Vagina (tissue), 2 donors: ENCODE measurements around the gene PAPPA2. TPM values are rescaled to one million over a fixed set of nuclear protein-coding genes. Genes with fewer than 3 reads are reported as not detected.

Experiments used
- DNase-seq, 2 donors: peaks; one replicate each; pipeline ENCODE4 v3.0.0-alpha.2; 2017; ENCODE audit errors: extremely low spot score in 2 of 2
- H3K27ac ChIP-seq: fragments of 200-600 bp; sonication (generic); one replicate; pipeline ENCODE4 v1.5.1; 2019
- H3K27me3 ChIP-seq: fragments of 200-600 bp; sonication (generic); one replicate; pipeline ENCODE4 v1.5.1; 2019
- H3K36me3 ChIP-seq, 2 donors: fragments of 200-600 bp; sonication (generic); one replicate each; pipeline ENCODE4 v1.5.1; 2017 to 2019
- H3K4me1 ChIP-seq: fragments of 200-600 bp; sonication (generic); one replicate; pipeline ENCODE4 v1.5.1; 2019
- H3K4me3 ChIP-seq, 2 donors: fragments of 200-600 bp; sonication (generic); 1 replicate in 1 of 2; 2 replicates in 1 of 2; pipeline ENCODE4 v1.5.1; 2016 to 2019
- H3K9me3 ChIP-seq: fragments of 200-600 bp; sonication (generic); one replicate; pipeline ENCODE4 v1.5.1; 2019
- CTCF ChIP-seq, 3 experiments: fragments of 450-650 bp in 2 of 3; fragments of 200-600 bp in 1 of 3; sonication (generic) in 1 of 3; IDR thresholded peaks; one replicate each; pipeline ENCODE4 v1.5.1; 2017 to 2019; ENCODE audit warnings: antibody characterized with exemption in 3 of 3, mild to moderate bottlenecking in 2 of 3, moderate library complexity in 2 of 3
- POLR2A ChIP-seq, 2 donors: fragments of 450-650 bp; IDR thresholded peaks; one replicate each; pipeline ENCODE4 v1.6.1; 2017; ENCODE audit warnings: antibody characterized with exemption in 2 of 2, mild to moderate bottlenecking in 2 of 2, moderate library complexity in 2 of 2
- POLR2AphosphoS5 ChIP-seq, 2 donors: sonication (generic); formaldehyde crosslinking; IDR thresholded peaks; one replicate each; pipeline ENCODE4 v1.9.0; 2017; ENCODE audit warnings: antibody characterized with exemption in 2 of 2, mild to moderate bottlenecking in 2 of 2, low read depth in 1 of 2; ENCODE audit not compliant: insufficient read depth in 1 of 2
- intact Hi-C: fragments of 100-400 bp; cut with DNase I; formaldehyde crosslinking; loops from one replicate; pipeline ENCODE4 v1.15.1; 2023
- total RNA-seq: library from RNA; depleted of rRNA; stranded (reverse); fragments of >200 nt; gene quantifications from one replicate; pipeline ENCODE4 v1.2.3, GENCODE V29; 2016

PAPPA2 gene
- total RNA-seq, 1 donor from 2014 or later: 0.25 TPM

- no peak overlapping the region for H3K27ac ChIP-seq
- no peak overlapping the region for H3K4me3 ChIP-seq
- H3K9me3 ChIP-seq: no peaks in the 10 kb centered on the region
- H3K36me3 ChIP-seq: no peaks in the 10 kb centered on the region
- intact Hi-C loops: no loop called here
- DNase-seq: no peak
- H3K4me1 ChIP-seq: no peaks in the 10 kb centered on the region
- TF ChIP-seq POLR2AphosphoS5 (IDR thresholded peaks at IDR 0.05; ENCODE audit: insufficient read depth in 1 of 2, low read depth in 1 of 2): no peak
- no peak for TF ChIP-seq CTCF (IDR thresholded peaks at IDR 0.05)
- TF ChIP-seq POLR2A (IDR thresholded peaks at IDR 0.05): no peak
- no peaks in the 10 kb centered on the region for H3K27me3 ChIP-seq
Measured at GRCh38 chr1:176839216-176839615, 376.2 kb downstream of the PAPPA2 start.

GRCh38 chr1:176841238-176841637, 378.3 kb downstream of the PAPPA2 start:
- intact Hi-C loops: loop anchor here (10.0 kb wide), 1 partner anchor 1686 kb away; no protein-coding TSS in a partner anchor
- H3K4me3 ChIP-seq: no peak overlapping the region
- H3K36me3 ChIP-seq: no peaks in the 10 kb centered on the region
- H3K4me1 ChIP-seq: no peaks in the 10 kb centered on the region
- TF ChIP-seq CTCF (IDR thresholded peaks at IDR 0.05) (no peak), POLR2A (IDR thresholded peaks at IDR 0.05) (no peak)
- H3K9me3 ChIP-seq: no peaks in the 10 kb centered on the region
- no peak overlapping the region for H3K27ac ChIP-seq
- no peak for DNase-seq
- no peaks in the 10 kb centered on the region for H3K27me3 ChIP-seq

GRCh38 chr1:176843352-176844297, 380.6 kb downstream of the PAPPA2 start:
- Histone ChIP-seq H3K27ac (no peak overlapping the region), H3K4me3 (no peak overlapping the region), H3K4me1 (no peaks in the 10 kb centered on the region), H3K36me3 (no peaks in the 10 kb centered on the region), H3K27me3 (no peaks in the 10 kb centered on the region), H3K9me3 (no peaks in the 10 kb centered on the region)
- TF ChIP-seq POLR2A (IDR thresholded peaks at IDR 0.05): no peak
- TF ChIP-seq POLR2AphosphoS5 (IDR thresholded peaks at IDR 0.05; ENCODE audit: insufficient read depth in 1 of 2, low read depth in 1 of 2): no peak
- peak; percentile 2 to 65 (median 53) for TF ChIP-seq CTCF (IDR thresholded peaks at IDR 0.05)
- intact Hi-C loops: loop anchor here (10.0 kb wide), 1 partner anchor 1689 kb away; no protein-coding TSS in a partner anchor
- DNase-seq: no peak

GRCh38 chr1:176847052-176847451, 384.1 kb downstream of the PAPPA2 start:
- no peaks in the 10 kb centered on the region for H3K36me3 ChIP-seq
- no peak overlapping the region for H3K27ac ChIP-seq
- no peaks in the 10 kb centered on the region for H3K9me3 ChIP-seq
- H3K4me3 ChIP-seq: no peak overlapping the region
- intact Hi-C loops: loop anchor here (10.0 kb wide), 1 partner anchor 1692 kb away; no protein-coding TSS in a partner anchor
- no peaks in the 10 kb centered on the region for H3K4me1 ChIP-seq
- no peak for DNase-seq
- no peak for TF ChIP-seq POLR2A (IDR thresholded peaks at IDR 0.05)
- no peak for TF ChIP-seq CTCF (IDR thresholded peaks at IDR 0.05)
- TF ChIP-seq POLR2AphosphoS5 (IDR thresholded peaks at IDR 0.05; ENCODE audit: insufficient read depth in 1 of 2, low read depth in 1 of 2): no peak
- H3K27me3 ChIP-seq: no peaks in the 10 kb centered on the region

GRCh38 chr1:176849281-176849680, 386.3 kb downstream of the PAPPA2 start:
- H3K9me3 ChIP-seq: no peaks in the 10 kb centered on the region
- intact Hi-C loops: loop anchor here (10.0 kb wide), 1 partner anchor 1694 kb away; no protein-coding TSS in a partner anchor
- no peaks in the 10 kb centered on the region for H3K27me3 ChIP-seq
- no peak overlapping the region for H3K4me3 ChIP-seq
- H3K4me1 ChIP-seq: no peaks in the 10 kb centered on the region
- no peaks in the 10 kb centered on the region for H3K36me3 ChIP-seq
- DNase-seq: no peak
- TF ChIP-seq CTCF (IDR thresholded peaks at IDR 0.05) (no peak), POLR2AphosphoS5 (IDR thresholded peaks at IDR 0.05; ENCODE audit: insufficient read depth in 1 of 2, low read depth in 1 of 2) (no peak), POLR2A (IDR thresholded peaks at IDR 0.05) (no peak)
- H3K27ac ChIP-seq: no peak overlapping the region
